HG03432 (cell line): ENCODE results near the gene KICS2.

Experiments used
- ATAC-seq: cut with Tn5 transposase; IDR thresholded peaks from one replicate; pipeline ENCODE4 v1.9.1; 2021; ENCODE audit warnings: mild to moderate bottlenecking, moderate library complexity; ENCODE audit not compliant: unreplicated experiment

KICS2 gene

GRCh38 chr12:64222009-64222765, at the start of gene KICS2:
KICS2 (minus strand) TSS chr12:64222296; CDS start chr12:64222237, 59 bp downstream.
- ATAC-seq: peak; percentile 97

DNA sequence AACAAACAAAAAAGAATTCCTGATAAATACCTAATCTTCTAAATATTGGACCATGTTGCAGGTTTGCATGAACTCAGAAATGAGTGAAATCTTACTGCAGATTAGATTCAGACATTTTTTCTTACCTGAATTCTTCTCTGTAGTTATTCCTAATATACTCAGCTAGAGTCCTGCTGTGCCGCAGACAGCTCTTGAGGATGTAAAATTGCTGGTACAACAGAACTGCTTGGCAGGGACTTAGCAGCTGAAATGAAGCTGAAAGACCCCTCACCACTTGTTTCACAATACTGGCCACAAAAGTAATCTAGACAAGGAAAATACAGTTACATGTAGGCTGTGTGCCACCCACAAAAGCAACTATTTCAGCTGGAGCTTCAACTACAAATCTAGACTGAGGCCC, 48.3 kb upstream of the KICS2 start:
- ATAC-seq: no peak

GRCh38 chr12:64269161-64269560, 47.1 kb upstream of the KICS2 start:
- no peak for ATAC-seq

- no peak for ATAC-seq
Measured at GRCh38 chr12:64268409-64268808, 46.3 kb upstream of the KICS2 start.

GRCh38 chr12:64265839-64266238, 43.7 kb upstream of the KICS2 start:
- ATAC-seq: no peak

- no peak for ATAC-seq
Measured at GRCh38 chr12:64261813-64262212, 39.7 kb upstream of the KICS2 start.

DNA sequence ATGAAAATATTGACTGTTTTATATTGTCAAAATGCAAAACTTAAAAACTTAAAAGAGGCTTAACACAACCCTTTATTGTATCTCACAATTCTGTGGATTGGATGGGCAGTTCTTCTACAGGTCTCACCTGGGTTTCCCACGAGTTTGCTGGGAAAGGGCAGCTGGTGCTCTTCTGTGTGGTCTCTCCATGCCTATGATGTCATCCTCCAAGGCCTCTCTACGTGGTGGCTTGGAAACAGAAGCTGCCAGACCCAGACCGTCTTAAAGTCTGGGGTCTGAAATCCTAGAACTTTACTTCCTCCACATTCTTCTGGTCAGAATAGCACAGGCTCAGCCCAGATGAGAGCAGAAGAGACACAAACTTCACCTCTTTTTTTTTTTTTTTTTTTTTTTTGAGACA, 36.5 kb upstream of the KICS2 start:
- no peak for ATAC-seq

- no peak for ATAC-seq
Measured at GRCh38 chr12:64256166-64256800, 34.2 kb upstream of the KICS2 start.

DNA sequence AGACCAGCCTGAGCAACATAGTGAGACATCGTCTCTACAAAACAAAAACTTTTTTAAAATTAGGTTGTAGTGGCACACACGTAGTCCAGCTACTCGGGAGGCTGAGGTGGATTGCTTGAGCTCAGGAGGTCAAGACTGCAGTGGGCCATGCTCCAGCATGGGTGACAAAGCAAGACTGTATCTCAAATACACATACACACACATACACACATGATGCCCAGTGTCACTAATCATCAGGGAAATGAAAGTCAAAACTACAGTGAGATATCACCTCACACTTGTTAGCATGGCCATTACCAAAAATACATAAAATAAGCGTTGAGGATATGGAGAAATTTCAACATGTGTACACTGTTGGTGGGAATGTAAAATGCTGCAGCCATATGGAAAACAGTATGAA, 33.2 kb upstream of the KICS2 start:
- ATAC-seq: no peak

DNA sequence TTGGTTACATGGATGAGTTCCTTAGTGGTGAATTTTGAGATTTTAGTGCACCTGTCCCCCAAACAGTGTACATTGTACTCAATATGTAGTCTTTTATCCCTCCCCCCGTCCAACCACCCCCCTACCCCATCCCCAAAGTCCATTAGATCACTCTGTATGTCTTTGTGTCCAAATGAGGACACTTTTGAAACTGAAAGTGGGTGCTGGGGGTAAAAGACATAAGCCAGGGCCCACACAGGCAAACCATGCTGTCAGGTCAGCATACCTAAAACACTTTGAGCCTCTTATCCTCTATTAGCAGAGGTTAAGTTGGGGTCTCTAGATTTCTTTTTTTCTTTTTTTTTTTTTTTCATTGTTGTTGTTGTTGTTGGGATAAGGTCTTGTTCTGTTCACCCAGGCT, 31.3 kb upstream of the KICS2 start:
- no peak for ATAC-seq

- no peak for ATAC-seq
Measured at GRCh38 chr12:64252681-64253080, 30.6 kb upstream of the KICS2 start.

DNA sequence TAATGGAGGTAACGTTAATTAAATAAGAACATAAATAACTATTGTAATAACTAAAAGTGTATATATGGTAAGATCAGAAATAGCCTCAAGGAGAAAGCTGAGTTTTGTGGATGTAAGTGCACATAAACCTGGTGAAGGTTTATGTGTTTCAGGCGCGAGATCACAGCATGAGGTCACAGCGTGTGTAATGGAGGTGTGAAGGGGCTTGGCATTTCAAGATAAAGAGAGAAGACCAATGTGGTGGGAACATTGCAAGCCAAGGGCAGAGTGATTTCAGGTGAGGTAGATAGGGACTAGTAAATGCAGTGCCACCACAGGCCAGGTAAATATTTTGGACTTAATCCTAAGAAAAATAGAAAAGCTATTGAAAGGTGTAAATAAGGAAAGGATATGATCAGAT, 21.7 kb upstream of the KICS2 start:
- no peak for ATAC-seq

DNA sequence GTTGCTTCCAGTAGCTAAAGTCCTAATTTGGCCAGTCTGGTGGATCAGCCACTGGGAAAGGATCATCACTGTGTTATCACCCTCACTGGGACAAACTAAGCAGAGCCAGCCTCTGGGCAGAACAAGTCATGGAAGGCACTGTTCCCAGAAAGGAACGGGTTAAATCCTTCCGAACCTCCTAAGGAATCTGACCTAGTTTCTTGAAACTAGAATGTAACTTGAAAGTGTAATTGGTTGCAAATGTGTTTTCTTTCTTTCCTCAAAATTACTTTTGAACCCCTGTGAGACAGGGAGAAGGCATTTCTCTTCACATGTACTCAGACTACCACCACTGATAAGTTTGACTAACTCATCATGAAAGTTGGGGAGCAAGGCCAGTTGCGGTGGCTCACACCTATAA, 18.7 kb upstream of the KICS2 start:
- no peak for ATAC-seq

DNA sequence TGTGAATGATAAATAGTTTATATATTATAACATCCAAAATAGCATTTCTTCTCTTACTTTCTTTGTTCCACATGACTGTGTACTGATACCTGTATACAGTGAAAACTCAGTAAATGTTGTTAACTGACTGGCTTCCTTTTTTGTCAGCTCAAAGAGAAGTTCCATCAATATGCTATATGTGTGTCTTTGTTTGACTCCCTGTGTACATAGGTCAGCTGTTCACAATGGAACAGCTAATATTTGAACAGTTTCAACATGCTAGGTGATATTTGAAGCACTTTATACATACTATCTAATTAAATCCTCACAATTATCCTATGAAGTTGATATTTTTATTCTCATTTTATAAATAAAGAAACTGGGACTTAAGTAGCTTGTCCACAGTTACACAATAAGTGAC, 15.3 kb upstream of the KICS2 start:
- no peak for ATAC-seq

GRCh38 chr12:64236549-64236948, 14.5 kb upstream of the KICS2 start:
- ATAC-seq: no peak

DNA sequence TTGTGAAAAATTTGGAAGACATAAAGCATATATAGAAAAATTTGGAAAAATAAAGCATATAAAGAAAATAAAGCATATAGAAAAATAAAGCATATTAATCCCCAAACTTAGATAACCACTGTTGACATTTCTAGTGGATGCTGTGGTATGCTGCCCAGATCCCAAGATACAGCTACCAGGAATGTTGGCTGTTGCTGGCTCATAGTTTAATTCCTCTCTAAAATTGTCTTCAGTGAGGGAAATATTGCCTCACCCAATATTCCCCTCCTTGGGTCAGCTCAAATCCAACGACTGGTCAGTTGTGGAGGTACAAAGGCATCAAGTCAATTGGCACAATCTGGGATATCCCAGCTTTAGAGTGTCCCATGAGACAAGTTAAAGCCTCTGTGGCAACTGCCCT, 10.1 kb upstream of the KICS2 start:
- ATAC-seq: no peak

DNA sequence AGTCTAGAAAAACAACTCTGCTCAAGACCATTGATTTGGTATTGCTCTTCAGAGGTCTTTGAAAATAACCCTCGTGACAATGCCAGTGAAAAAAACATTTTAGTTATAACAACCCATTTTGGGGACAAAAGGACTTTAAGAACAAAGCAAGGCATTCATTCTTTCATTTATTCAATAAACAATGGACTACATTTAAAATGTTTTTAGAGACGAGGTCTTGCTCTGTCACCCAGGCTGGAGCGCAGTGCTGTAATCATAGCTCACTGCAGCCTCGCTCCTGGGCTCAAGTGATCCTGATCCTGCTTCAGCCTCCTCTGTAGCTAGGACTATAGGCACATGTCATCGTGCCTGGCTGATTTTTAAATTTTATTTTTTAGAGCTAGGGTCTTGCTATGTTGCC, 7.7 kb upstream of the KICS2 start:
- ATAC-seq: no peak

DNA sequence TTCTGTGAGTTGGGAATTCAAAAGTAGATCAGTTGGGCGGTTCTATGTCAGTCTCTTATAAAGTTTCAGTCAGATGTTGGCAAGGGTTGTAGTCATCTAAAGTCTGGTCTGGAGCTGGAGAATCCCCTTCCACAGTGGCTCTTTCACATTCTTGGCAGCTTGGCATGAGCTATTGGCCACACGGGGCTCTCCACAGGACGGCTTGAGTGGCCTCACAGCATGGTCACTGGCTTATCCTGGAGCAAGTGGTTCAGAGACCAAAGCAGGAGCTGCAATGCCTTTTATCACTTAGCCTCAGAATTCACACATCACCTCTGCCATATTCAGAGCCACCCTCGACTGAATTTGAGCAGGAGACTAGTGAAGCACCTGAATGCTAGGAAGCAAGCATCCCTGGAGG, 7.1 kb upstream of the KICS2 start:
- ATAC-seq: no peak

- no peak for ATAC-seq
Measured at GRCh38 chr12:64225626-64226025, 3.5 kb upstream of the KICS2 start.

DNA sequence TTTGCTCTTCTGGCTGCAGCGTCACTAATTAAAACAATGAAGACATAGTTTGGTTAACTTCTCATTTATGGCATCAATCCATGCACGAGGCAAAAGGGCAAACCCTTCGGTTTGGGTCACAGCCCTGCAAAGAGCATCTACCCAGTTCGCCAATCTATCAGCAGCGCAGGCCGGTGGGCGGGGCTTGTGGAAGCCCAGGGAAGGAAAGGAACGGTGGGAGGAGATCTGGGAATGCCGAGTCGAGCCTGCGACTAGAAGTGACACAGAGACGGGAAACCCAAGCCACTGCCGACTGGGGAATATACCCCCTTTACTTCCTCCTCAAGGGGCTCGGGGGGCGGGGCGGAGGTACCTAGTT, 466 bp downstream of the KICS2 start:
- ATAC-seq: peak; percentile 32

DNA sequence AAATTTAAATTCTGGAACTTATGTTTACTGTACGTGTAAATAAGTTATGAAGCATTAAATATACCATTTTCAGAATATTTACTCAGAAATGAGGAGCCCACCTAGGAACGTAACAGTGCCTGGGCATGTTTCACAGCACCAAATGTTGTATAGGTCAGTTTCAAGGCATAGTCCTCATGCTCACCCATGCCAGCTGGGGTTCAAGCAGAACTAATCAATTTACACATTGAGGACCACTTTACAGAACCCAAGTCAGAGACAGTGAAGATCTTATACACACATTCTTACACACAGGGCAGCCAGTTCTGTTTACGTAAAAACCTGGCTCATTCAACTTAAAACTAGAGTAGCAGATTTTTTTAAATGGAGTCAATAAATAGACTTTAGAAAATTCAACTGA, 2.0 kb downstream of the KICS2 start:
- ATAC-seq: no peak

DNA sequence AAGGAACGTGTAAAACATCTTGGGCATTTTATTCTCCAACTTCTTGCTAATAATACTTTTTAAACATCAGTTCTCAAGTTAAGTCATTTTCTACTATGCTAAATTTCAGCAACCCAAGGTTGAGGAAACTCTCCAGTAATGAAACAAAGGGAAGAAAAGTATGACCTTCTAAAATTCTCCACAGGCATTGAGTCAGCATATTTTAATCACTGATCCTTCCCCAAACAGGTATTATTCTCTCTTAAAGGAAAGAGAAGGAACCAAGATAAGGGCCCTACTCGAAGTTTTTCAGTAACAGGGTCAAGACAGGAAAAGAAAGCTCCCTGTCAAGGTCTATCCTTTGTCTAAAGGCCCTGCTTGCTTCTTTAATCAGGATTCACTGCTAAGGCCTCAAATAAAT, 3.0 kb downstream of the KICS2 start:
- ATAC-seq: no peak

DNA sequence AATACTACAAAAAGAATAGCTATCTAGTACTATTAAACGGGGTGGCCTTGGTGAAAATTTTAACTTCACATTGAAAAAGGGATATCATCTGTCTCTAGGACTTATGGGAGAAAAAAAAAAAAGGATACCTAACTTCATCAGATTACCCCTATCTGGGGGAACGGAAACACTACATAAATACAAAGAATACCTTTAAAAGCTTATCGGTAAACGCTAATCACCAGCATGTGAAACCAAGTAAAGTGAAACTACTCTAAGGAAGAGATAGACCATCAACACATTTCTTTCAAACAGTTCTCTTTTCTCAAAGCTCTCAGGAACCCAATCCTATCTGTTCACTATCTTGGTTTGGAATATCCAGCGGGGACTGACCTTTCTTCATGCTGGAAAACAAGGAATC, 3.5 kb downstream of the KICS2 start:
- no peak for ATAC-seq
